ENCODE data around the gene ABCC8.

Gene ABCC8

DNA sequence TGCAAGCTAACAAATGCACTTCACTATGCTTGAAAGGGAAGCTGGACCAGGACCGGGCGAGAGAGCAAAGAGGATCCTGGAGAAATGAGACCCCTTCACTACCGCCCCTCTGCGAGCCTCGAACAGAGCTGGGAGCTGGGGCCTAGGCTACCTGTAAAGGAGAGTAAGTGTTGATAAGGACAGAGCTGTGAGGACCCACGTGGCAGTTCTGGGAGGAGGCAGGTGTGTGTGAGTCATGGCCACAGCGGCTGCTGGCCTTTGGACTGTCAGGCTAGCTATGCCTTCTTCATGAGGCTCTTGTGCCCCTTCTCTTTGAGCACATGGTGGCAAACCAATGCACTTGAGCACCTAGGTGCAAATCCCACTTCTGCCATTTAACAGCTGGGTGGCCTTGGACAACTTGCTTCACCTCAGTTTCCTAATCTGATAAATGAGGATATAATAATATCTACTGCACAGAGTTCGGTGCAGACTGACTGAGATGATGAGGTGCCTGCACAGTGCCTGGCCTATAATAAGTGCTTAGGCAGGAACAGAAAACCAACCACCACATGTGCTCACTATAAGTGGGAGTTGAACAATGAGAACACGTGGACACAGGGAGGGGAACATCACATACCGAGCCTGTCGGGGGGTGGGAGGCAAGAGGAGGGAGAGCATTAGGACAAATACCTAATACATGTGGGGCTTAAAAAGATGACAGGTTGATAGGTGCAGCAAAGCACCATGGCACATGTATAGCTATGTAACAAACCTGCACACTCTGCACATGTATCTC is 52.9 kb downstream of the ABCC8 start:
- Histone ChIP-seq H3K4me3 (ENCODE audit: low read length) (no peak overlapping the region), H3K4me1 (ENCODE audit: control insufficient read depth, insufficient read depth, low read length) (no peaks in the 10 kb centered on the region)

DNA sequence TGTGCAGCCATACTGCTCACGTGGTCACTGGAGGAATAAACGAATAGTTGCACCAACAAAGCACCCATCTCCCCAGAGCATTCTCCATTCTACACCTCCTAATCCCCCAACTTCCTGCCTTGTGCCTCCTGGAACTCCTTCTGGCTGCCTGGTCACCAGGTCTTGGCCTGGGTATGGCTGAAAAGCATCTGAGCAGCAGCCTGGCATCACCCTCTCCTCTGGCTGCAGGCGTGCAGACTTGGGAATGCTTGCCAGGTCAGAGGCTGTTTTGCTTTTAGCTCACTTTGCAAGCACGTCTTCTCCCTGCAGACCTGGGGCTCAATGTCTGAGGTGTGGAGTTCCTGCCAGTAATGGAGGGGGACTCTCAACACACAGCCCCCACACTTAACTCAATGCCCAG is 54.9 kb downstream of the ABCC8 start:
- Histone ChIP-seq H3K4me3 (ENCODE audit: low read length) (no peak overlapping the region), H3K27me3 (ENCODE audit: control insufficient read depth, insufficient read depth, low read length) (peaks cover 78% of the 10 kb centered on the region), H3K9me3 (replicated peaks; ENCODE audit: low read length) (no peaks in the 10 kb centered on the region), H3K36me3 (ENCODE audit: insufficient read depth, low read length) (no peaks in the 10 kb centered on the region), H3K9ac (ENCODE audit: low read depth, low read length) (no peak overlapping the region), H3K4me2 (ENCODE audit: low read length) (no peak overlapping the region), H3K4me1 (ENCODE audit: control insufficient read depth, insufficient read depth, low read length) (no peaks in the 10 kb centered on the region)

More for the DNA sequence above, 52.9 kb downstream of the ABCC8 start:
- Histone ChIP-seq H3K27me3 (ENCODE audit: control insufficient read depth, insufficient read depth, low read length) (peaks cover 77% of the 10 kb centered on the region), H3K9me3 (replicated peaks; ENCODE audit: low read length) (no peaks in the 10 kb centered on the region), H3K36me3 (ENCODE audit: insufficient read depth, low read length) (no peaks in the 10 kb centered on the region), H3K4me2 (ENCODE audit: low read length) (no peak overlapping the region), H3K9ac (ENCODE audit: low read depth, low read length) (no peak overlapping the region)

DNA sequence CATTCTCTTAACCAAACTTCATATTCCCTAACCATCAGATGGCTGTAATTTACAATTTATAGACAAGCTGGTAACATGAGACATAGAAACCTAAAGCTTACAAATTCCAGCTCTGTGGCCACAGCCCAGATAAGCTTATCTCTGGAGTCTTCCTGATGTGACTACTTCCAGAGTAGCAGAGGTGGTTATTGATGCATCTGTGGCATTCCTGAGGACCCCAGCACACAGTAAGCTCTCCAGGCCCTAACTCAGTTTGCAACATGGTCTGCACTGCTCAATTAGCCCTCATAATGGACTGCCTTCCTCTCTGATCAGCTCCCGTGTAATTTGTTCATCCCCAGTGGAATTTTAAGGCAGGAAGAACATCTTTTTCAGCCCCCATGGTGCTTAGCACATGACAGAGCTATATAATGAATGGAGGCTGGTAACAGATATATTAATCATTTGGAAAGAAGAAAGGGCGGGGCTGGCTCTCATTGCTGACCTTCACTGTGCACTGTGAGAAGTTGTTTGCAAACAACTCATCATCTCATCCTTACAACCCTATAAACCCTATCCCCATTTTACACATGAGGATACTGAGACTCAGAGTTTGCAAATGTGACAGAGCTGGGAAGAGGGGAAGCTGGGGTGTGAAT is 58.1 kb downstream of the ABCC8 start:
- H3K4me1 ChIP-seq (ENCODE audit: control insufficient read depth, insufficient read depth, low read length) = no peaks in the 10 kb centered on the region
- H3K9ac ChIP-seq (ENCODE audit: low read depth, low read length) = no peak overlapping the region
- no peak overlapping the region for H3K4me2 ChIP-seq (ENCODE audit: low read length)
- peaks cover 91% of the 10 kb centered on the region for H3K27me3 ChIP-seq (ENCODE audit: control insufficient read depth, insufficient read depth, low read length)
- H3K36me3 ChIP-seq (ENCODE audit: insufficient read depth, low read length) = no peaks in the 10 kb centered on the region
- no peaks in the 10 kb centered on the region for H3K9me3 ChIP-seq (replicated peaks; ENCODE audit: low read length)
- H3K4me3 ChIP-seq (ENCODE audit: low read length) = no peak overlapping the region

DNA sequence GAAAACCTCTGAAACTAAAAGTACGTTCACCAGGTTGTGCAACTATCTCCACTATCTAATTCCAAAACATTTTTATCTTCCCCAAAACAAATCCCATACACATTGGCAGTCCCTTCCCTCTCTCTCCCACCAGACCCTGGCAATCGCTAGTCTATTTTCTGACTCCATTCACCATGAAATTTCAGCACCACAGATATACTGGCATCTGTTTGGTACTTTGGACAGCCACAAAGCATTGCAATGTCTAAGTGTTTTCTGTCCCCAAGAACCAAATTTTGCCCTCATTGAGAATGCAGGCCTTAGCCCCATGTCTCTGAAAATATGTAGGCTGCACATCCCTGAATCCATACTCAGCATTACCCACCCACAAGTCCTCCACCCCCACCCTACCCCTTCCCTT is 60.2 kb downstream of the ABCC8 start:
- Histone ChIP-seq H3K36me3 (ENCODE audit: insufficient read depth, low read length) (no peaks in the 10 kb centered on the region), H3K4me2 (ENCODE audit: low read length) (no peak overlapping the region), H3K9ac (ENCODE audit: low read depth, low read length) (no peak overlapping the region), H3K27me3 (ENCODE audit: control insufficient read depth, insufficient read depth, low read length) (peaks cover 90% of the 10 kb centered on the region), H3K9me3 (replicated peaks; ENCODE audit: low read length) (no peaks in the 10 kb centered on the region), H3K4me3 (ENCODE audit: low read length) (no peak overlapping the region), H3K4me1 (ENCODE audit: control insufficient read depth, insufficient read depth, low read length) (no peaks in the 10 kb centered on the region)

DNA sequence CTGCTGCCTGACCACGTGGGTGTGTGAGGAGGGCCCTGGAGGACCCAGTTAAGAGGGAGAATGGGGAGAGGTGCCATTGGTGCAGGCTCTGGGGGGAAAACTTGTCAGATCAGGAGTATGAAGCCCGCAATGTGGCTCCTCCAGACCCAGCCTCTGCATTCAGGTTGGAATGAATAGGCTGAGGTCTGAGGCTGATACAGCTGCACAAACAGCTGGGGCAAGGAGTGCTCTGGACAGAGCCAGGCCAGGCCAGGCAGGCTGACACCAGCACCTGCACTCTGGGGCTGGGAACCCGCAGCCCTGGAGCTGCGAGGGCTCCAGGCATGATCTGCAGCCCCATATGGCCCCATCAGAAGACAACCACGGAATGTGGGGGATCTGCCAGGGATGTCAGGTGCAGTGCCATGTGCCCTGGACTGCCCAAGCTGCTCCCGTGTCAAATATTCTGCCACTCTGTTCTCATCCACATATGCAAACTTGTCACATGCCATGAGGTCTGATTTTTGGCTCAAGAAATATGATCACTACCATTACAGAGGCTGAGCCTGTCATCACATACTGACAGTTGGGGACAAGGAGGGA is 61.0 kb downstream of the ABCC8 start:
- Histone ChIP-seq H3K9ac (ENCODE audit: low read depth, low read length) (no peak overlapping the region), H3K4me3 (ENCODE audit: low read length) (no peak overlapping the region), H3K4me1 (ENCODE audit: control insufficient read depth, insufficient read depth, low read length) (no peaks in the 10 kb centered on the region), H3K9me3 (replicated peaks; ENCODE audit: low read length) (no peaks in the 10 kb centered on the region), H3K27me3 (ENCODE audit: control insufficient read depth, insufficient read depth, low read length) (peaks cover 86% of the 10 kb centered on the region), H3K4me2 (ENCODE audit: low read length) (no peak overlapping the region), H3K36me3 (ENCODE audit: insufficient read depth, low read length) (no peaks in the 10 kb centered on the region)

DNA sequence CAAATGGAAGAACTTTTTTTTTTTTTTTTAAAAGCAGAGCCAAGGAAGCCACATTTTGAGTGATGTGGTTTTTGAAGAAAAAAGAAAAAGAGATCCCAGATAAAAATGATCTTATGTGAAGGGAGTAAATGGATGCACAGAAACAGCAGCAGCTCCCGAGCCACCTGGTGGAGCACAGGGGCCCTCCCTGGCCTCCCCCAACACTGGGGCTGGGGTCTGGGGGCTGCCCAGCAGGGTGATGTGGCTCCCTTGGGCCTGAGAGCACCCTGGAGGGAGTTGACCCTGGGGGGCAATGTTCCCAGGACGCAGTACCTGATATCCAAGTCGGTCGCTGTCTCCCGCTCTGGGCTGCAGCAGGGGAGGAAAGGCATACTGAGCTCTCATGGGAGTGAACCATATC is 61.7 kb downstream of the ABCC8 start:
- H3K4me1 ChIP-seq (ENCODE audit: control insufficient read depth, insufficient read depth, low read length) = no peaks in the 10 kb centered on the region
- no peak overlapping the region for H3K4me3 ChIP-seq (ENCODE audit: low read length)
- no peak overlapping the region for H3K9ac ChIP-seq (ENCODE audit: low read depth, low read length)
- no peaks in the 10 kb centered on the region for H3K9me3 ChIP-seq (replicated peaks; ENCODE audit: low read length)
- peaks cover 85% of the 10 kb centered on the region for H3K27me3 ChIP-seq (ENCODE audit: control insufficient read depth, insufficient read depth, low read length)
- no peak overlapping the region for H3K4me2 ChIP-seq (ENCODE audit: low read length)
- H3K36me3 ChIP-seq (ENCODE audit: insufficient read depth, low read length) = no peaks in the 10 kb centered on the region

DNA sequence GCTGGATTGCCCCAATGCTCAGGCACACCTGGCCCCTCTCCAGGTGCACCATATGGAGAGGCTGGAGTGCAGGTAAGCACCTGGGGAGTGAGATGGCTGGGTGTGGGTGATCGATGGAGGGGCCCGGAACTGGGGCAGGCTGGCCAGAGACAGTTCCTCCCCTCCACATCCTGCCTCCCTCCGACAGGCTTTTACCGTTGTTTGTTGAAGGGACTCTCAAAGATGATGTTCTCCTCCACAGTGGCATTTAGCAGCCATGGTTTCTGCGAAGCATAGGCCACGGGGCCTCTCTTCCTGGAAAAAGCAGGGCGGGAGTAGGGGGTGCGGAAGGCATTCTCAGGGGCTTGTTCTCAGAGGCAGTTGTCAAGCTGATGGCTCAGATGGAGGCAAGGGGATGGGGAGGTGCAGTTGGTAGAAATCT is 62.3 kb downstream of the ABCC8 start:
- Histone ChIP-seq H3K27me3 (ENCODE audit: control insufficient read depth, insufficient read depth, low read length) (peaks cover 78% of the 10 kb centered on the region), H3K4me2 (ENCODE audit: low read length) (no peak overlapping the region), H3K9me3 (replicated peaks; ENCODE audit: low read length) (no peaks in the 10 kb centered on the region), H3K4me3 (ENCODE audit: low read length) (no peak overlapping the region), H3K4me1 (ENCODE audit: control insufficient read depth, insufficient read depth, low read length) (no peaks in the 10 kb centered on the region), H3K36me3 (ENCODE audit: insufficient read depth, low read length) (no peaks in the 10 kb centered on the region), H3K9ac (ENCODE audit: low read depth, low read length) (no peak overlapping the region)

DNA sequence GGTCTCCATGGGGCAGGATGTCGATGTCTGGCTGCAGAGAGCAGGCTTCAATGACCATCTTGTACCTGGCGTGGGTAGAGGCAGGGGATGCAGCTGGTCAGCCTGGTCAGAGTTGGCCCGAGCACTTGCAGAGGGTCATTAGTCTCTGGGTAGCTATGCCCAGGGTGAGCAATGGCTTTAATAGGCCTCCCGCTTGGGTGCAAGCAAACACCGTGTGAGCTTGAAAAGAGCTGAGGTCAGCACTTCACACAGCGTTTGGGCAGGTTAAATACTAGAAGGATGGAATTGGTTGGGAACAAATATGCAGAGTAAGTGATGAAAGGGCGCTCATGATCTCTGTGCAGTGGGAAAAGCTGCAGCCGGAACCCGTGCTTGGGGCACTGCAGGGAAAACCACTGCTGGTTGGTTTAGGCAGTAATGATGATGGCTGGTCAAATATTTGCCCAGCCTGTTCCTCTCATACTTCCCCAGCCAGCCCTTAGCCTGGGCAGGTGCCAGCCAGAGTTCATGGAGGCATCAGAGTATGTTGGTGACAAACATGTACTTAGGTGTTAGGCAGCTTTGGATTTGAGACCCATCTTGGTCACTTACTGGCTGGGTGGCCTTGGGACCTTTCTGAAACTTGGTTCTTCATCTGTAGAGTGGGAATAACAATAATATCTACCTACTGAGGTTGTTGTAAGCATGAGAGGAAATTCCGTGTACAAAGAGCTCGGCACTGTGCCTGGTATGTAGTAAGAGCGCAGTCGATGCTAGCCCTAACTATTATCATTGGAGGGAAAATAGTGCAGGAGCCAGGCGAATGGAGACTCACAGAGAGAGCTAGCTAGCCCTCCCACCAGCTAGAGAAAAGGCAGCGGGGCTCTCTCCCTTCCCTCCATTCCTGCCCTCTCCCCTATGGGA is 63.0 kb downstream of the ABCC8 start:
- no peaks in the 10 kb centered on the region for H3K9me3 ChIP-seq (replicated peaks; ENCODE audit: low read length)
- no peaks in the 10 kb centered on the region for H3K4me1 ChIP-seq (ENCODE audit: control insufficient read depth, insufficient read depth, low read length)
- peaks cover 72% of the 10 kb centered on the region for H3K27me3 ChIP-seq (ENCODE audit: control insufficient read depth, insufficient read depth, low read length)
- H3K36me3 ChIP-seq (ENCODE audit: insufficient read depth, low read length) = no peaks in the 10 kb centered on the region
- no peak overlapping the region for H3K9ac ChIP-seq (ENCODE audit: low read depth, low read length)
- H3K4me3 ChIP-seq (ENCODE audit: low read length) = no peak overlapping the region
- no peak overlapping the region for H3K4me2 ChIP-seq (ENCODE audit: low read length)

DNA sequence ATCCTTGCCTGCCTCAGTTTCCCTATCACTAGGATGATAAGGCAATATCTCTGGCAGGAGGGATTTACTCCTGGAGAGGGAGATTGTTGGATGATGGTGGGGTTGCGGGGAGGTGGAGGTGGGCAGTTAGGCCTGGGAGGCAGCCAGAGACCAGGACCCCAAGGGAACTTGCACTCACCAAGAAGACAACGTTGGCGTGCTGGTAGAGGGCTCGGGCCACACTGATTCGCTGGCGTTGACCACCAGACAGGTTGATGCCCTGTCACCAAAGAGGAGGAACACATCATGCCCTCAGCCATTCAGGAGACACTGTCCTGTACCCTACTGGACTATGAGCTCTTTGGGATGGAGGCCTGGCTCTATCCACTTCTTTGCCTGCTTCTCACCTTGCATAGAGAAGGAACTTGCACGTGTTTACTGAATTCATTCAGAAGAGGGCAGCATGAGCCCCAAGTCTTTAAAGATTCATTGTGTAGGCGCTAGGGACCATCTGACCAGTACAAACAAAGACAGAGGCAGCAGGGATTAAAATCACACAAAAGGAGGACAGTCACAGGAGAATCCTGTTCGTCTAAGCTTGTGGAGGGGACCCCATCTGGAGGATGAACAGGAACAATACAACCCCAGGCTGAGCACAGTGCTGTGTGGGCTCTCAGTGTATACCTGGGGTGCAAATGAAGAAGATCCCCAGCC is 64.0 kb downstream of the ABCC8 start:
- no peak overlapping the region for H3K9ac ChIP-seq (ENCODE audit: low read depth, low read length)
- no peak overlapping the region for H3K4me3 ChIP-seq (ENCODE audit: low read length)
- H3K27me3 ChIP-seq (ENCODE audit: control insufficient read depth, insufficient read depth, low read length) = peaks cover 62% of the 10 kb centered on the region
- H3K4me1 ChIP-seq (ENCODE audit: control insufficient read depth, insufficient read depth, low read length) = no peaks in the 10 kb centered on the region
- no peaks in the 10 kb centered on the region for H3K9me3 ChIP-seq (replicated peaks; ENCODE audit: low read length)
- no peak overlapping the region for H3K4me2 ChIP-seq (ENCODE audit: low read length)
- H3K36me3 ChIP-seq (ENCODE audit: insufficient read depth, low read length) = no peaks in the 10 kb centered on the region

DNA sequence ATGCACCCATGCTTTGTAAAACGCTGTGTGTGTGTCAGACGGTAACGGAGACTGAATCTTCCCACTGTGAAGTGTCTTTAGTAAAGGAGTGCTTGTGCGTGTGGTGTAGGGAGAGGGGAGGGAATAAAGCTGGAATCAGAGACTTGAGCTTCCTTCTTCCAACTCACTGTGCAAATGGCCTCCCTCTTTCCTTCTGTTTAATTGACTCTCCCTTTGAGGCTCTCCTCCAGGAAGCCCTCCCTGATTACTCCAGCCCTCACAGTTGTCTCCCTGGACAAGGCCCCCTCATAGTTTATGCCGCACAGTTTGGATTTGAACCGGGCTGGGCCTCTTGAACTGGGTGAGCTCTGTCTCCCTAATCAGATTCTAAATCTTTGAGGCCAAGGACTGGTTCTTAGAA is 65.2 kb downstream of the ABCC8 start:
- no peak overlapping the region for H3K4me3 ChIP-seq (ENCODE audit: low read length)

More for the DNA sequence above, 65.2 kb downstream of the ABCC8 start:
- no peaks in the 10 kb centered on the region for H3K36me3 ChIP-seq (ENCODE audit: insufficient read depth, low read length)
- no peak overlapping the region for H3K4me2 ChIP-seq (ENCODE audit: low read length)
- no peak overlapping the region for H3K9ac ChIP-seq (ENCODE audit: low read depth, low read length)
- no peaks in the 10 kb centered on the region for H3K4me1 ChIP-seq (ENCODE audit: control insufficient read depth, insufficient read depth, low read length)
- no peaks in the 10 kb centered on the region for H3K9me3 ChIP-seq (replicated peaks; ENCODE audit: low read length)
- peaks cover 52% of the 10 kb centered on the region for H3K27me3 ChIP-seq (ENCODE audit: control insufficient read depth, insufficient read depth, low read length)
